H4 (cell line): Measurements from ENCODE around the gene ESR1. TPM values are rescaled to one million over a fixed set of nuclear protein-coding genes. Genes with fewer than 3 reads are reported as not detected.
A peak's percentile ranks its signal among the peaks of the same experiment; 100 is the strongest.

Experiments
- DNase-seq: peaks from one replicate; pipeline ENCODE4 v3.0.0-alpha.2; 2015; ENCODE audit warnings: low spot score
- total RNA-seq: library from RNA; depleted of rRNA; stranded (reverse); fragments of >200 nt; shearing (Covaris generic); gene quantifications from 2 replicates; pipeline ENCODE4 v1.2.3, GENCODE V29; 2014

ESR1 gene
- total RNA-seq, 1 experiment from 2014 or later = not detected

DNA sequence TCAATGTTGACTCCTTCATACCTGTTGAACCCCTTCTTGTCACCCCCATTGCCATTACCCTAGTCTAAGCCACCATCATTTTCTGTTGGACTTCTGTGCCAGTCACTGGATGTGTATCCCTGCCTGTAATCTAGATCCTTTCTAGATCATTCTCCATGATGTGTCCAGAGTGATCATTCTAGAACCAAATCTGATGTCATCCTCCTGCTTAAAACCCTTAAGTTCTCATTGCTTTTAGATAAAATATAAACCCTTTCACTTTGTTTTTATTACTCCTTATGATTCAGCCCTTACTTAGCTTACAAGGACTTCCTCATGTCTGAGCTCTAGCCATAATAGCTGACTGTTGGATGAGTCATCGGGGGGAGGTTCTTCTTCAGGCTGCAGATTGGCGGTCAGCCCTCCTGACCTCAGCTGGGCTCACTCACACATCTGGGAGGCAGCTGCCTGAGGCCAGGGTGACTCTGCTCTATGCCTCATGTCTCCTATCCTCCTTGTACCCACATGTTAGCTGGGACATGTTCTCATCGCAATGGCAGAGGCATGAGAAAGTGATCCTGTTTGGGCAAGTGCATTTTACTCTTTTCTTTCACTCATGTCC is 287.6 kb downstream of the ESR1 start:
- DNase-seq = peak; percentile 93

GRCh38 chr6:152096863-152097496 is 289.5 kb downstream of the ESR1 start:
- DNase-seq = peak; percentile 70

- DNase-seq = no peak
Observed at GRCh38 chr6:152098683-152099082, 291.2 kb downstream of the ESR1 start.

GRCh38 chr6:152099446-152100182 is 292.1 kb downstream of the ESR1 start:
- no peak for DNase-seq

GRCh38 chr6:152100183-152100618 is 292.7 kb downstream of the ESR1 start:
- DNase-seq = peak; percentile 50

GRCh38 chr6:152107973-152108372 is 300.5 kb downstream of the ESR1 start:
- DNase-seq = no peak

- DNase-seq = peak; percentile 16
Observed at GRCh38 chr6:152110886-152111820, 303.7 kb downstream of the ESR1 start.

DNA sequence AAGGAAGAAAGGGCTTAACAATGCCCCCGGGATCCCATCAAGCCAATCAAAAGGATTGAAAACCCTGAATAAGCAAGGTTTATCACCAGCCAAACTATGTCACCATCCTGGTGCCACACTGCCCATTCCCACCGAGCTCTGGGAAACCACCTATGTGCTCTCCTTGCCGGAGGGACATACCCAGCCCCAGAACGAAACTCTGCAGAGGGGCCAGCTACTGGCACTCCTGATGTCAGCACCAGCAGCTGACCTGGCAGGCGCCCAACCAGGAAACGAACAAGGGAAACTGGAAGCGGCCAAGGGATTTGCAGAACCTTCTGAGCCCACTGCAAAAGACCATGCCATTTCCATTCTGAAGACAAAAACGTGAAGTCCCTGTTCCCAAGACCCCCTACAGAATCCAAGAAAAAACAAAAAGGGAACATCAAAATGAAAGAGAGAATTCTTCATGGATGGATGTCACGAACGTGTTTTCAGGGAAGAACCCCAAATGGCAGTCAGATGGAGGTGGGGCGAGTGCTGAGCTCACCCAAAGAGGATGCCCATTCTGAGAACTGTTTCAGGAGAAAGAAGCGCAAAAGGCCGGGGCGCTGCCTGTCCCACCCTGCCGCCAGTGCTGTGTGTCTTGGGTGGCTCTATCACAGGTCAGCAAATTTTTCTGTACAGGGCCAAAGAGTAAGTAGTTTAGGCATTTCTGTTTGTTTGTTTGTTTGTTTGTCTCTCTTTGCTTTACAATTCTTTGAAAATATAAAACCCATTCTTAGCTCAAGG is 305.2 kb downstream of the ESR1 start:
- no peak for DNase-seq

GRCh38 chr6:152117156-152118133 is 310.0 kb downstream of the ESR1 start:
- no peak for DNase-seq

GRCh38 chr6:152118224-152118623 is 310.7 kb downstream of the ESR1 start:
- DNase-seq = no peak

- DNase-seq = no peak
Observed at GRCh38 chr6:152118678-152119077, 311.2 kb downstream of the ESR1 start.

DNA sequence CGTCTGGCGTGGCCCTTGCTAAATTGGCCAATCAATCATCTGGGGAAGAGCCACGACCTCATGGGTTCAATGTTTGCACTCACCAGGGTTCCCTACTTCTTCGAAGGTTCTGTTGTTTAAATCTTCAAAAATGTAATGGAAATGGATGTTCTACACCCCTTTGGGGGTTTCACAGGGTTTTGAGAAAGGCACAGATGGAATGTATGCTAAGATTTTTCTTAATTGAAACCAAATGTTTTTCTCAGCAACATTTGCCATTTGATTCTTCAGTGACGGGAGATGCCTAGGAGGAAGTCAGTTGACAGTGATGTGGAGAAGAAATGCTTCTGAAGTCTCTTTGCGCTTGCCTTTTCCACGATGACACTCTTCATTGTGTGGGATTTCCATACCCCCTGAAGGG is 312.3 kb downstream of the ESR1 start:
- no peak for DNase-seq

DNA sequence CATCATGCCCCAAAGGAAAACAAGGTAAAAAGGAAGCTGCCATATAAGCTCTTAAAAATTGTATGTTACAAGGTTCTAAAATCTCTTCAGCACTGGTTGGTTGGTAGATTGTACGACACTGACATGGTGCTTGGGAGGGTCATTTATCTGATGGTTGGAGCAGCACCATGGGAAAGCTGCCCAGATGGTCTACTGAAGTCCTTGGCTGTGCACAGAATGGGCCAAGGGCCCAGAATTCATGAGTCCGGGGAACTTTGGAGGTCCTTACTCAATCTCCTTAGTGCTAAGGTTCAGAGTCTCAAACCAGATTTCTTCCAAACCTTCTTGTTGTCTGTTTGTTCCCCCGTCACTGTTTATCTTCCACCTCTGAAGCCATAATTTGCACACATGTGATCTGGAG is 314.4 kb downstream of the ESR1 start:
- DNase-seq = no peak

GRCh38 chr6:152122434-152122833 is 315.0 kb downstream of the ESR1 start:
- no peak for DNase-seq

DNA sequence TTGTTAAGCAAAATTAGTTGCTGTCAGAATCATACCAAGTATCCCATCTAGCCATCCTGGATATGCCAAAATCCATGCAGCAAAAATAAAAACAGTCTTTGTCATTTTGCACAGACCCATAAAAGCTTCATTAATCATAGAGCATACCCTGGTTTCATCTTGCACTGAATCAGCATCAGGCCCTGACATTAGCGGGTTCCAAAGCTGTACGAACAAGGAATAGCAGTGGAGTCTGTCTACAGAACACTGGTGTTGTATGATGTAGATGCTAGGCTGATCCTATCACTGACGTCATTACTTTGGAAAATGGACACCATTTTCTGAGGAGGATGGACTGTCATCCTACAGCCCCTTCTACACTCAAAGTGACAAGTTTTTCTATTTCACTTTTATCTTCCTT is 315.6 kb downstream of the ESR1 start:
- DNase-seq = no peak

- DNase-seq = peak; percentile 32
Observed at GRCh38 chr6:152124429-152125074, 317.1 kb downstream of the ESR1 start.

GRCh38 chr6:152127432-152128165 is 320.1 kb downstream of the ESR1 start:
- no peak for DNase-seq

GRCh38 chr6:152129691-152130151 is 322.2 kb downstream of the ESR1 start:
- no peak for DNase-seq

- no peak for DNase-seq
Observed at GRCh38 chr6:152130441-152130840, 323.0 kb downstream of the ESR1 start.
